ENCODE results near the gene SERPINC1.
"Not testable (repeated sequence)": the region's sequence is repeated elsewhere in the genome, so short reads cannot be mapped to it uniquely, and the experiment has no call there.

SERPINC1 gene

DNA sequence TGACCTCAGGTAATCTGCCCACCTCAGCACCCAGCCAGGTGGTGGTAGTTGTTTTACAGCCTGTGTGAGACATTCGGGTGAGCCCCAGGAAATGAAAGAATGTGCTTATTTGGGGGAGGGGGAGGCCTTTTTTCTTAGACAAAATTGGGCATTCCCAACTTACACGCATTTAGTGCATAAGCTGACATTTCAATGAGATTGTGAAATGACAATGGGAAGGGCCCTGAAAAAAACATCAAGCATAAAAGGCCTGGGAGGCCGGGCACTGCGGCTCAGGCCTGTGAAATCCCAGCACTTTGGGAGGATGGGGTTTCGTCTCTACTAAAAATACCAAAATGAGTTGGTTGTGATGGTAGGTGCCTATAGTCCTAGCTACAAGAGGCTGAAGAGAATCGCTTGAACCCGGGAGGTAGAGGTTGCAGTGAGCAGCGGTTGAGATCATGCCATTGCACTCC is 54.3 kb downstream of the SERPINC1 start:
- no peak for DNase-seq

DNA sequence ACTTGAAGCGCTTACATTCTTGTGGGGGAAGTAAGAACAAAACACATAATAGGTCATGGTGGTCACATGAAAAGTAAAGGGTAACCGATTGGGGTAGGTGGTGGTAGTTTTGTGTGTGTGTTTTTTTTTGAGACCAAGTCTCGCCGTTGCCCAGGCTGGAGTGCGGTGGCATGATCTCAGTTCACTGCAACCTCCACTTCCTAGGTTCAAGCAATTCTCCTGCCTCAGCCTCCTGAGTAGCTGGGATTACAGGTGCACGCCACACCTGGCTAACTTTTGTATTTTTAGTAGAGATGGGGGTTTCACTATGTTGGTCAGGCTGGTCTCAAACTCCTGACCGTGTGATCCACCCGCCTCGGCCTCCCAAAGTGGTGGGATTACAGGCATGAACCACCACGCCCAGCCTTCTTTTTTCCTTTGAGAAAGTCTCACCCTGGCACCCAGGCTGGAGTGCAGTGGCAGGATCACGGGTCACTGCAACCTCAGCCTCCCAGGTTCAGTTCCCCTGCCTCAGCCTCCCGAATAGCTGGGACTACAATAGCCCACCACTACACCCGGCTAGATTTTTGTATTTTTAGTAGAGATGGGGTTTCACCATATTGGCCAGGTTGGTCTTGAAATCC is 54.9 kb downstream of the SERPINC1 start:
- DNase-seq = not testable (repeated sequence)

DNA sequence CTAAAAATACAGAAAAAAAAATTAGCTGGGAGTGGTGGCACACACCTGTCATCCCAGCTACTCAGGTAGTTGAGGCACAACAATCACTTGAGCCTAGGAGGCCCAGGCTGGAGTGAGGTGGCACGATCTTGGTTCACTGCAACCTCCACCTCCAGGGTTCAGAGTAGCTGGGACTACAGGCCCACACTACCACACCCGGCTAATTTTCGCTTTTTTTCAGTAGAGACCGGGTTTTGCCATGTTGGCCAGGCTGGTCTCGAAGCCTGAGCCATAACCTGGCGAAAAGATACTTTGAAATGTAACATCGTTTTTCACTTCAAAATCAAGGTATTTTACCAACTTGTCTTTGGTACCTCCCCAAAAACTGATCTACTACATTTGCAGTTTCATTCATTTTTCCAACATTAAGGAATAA is 55.4 kb downstream of the SERPINC1 start:
- no peak for DNase-seq

DNA sequence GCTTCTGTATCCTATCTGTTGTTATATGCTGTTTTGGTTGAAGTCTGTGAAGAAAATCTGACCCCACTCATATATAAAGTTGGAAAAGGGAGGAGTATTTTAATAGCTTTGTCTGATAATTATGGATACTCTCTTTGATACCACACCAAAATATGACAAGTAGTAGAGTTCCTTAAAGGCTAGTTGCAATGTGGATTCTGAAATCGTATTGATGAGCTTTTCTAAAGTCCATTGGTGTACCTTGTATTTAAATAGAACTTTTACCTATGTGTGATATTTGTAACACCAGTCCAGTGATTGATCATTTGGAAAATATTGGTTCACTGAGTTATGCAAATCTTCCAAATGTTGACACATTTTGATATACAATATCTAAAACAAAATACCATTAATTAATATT is 57.1 kb downstream of the SERPINC1 start:
- DNase-seq = no peak

DNA sequence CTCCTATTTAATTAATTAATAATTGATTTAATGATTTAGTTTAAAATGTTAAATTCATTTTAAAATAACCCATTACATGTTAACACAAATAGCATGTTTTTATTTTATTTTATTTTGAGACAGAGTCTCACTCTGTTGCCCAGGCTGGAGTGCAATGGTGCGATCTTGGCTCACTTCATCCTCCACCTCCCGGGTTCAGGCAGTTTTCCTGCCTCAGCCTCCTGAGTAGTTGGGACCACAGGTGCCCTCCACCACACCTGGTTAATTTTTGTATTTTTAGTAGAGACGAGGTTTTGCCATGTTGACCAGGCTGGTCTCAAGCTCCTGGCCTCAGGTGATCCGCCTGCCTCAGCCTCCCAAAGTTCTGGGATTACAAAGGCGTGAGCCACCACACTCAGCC is 57.6 kb downstream of the SERPINC1 start:
- DNase-seq = not testable (repeated sequence)

DNA sequence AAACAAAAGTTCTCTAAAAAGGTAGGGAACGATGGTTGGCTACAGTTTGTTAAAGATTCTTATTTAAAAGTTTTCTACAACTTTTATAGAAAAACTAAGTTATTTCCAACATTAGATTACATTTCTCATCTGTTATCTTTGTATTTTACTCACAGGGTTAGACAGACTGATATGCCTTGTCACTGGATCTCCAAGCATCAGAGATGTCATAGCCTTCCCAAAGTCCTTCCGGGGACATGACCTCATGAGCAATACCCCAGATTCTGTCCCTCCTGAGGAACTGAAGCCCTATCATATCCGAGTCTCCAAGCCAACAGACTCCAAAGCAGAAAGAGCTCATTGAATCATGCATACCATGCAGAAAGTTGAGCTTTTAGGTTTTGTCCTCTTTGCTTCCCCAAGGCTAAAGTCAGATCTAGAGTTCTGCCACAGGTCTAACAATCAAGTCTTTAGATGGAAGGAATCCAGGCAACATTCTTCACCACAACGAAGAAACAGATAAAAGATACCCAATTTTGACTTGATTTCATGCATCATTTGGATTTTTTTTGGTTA is 59.7 kb downstream of the SERPINC1 start:
- no peak for DNase-seq

DNA sequence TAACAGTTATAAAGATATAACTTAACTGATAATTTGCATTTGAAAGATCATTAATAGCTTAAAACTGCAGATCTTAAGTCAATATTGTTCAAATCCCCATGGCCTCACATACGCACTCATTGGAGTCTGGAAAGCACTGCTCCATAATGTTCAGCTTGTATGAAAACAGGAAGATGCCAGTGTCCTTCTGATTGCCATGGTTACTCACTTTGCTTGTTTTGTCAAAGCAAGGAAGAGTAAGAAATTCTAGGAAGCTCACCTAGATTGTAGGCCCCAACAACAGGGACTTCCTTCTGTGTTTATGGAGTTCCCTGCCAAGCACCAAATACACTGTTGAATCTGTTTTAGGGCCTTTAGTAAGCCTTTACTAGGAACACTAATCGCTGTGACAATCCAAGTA is 60.2 kb downstream of the SERPINC1 start:
- DNase-seq = no peak

DNA sequence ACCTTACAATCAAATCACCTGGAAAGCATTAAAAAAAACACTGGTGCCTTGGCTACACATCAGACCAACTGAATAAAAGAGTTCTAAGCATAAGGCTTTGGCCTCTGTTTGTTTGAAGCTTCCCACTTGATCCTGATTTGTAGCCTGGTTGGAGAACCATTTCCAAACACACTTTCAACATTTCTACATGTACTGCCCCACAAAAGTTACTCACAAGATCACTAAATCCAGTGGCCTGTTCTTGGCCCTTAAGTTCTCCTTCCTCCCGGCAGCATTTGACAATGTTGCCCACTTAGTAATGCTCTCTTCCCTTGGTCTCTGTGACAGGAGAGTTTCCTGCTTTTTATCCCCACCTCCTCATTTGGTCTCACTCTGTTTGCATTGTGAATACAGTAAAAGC is 61.1 kb downstream of the SERPINC1 start:
- DNase-seq = no peak

All from T1000 (cell line).